Measurements from ENCODE around the gene FAM184A.

- TF ChIP-seq CTCF (IDR thresholded peaks at IDR 0.05; ENCODE audit: insufficient read depth, low read depth, low read length) (no peak), EZH2 (IDR thresholded peaks at IDR 0.05; ENCODE audit: insufficient read depth, low read length) (no peak)
Measured at GRCh38 chr6:118959903-118960302, 118.6 kb downstream of the FAM184A start.

Data from astrocyte (in vitro differentiated cells and primary cell).